Breast epithelium (tissue), 3 donors: ENCODE data around the gene MED31.

Experiments used
- POLR2A ChIP-seq: fragments of 450-650 bp; IDR thresholded peaks from one replicate; pipeline ENCODE4 v1.6.1; 2016; ENCODE audit warnings: antibody characterized with exemption, mild to moderate bottlenecking, moderate library complexity
- POLR2AphosphoS5 ChIP-seq, 3 donors: sonication (generic); formaldehyde crosslinking; IDR thresholded peaks; one replicate each; pipeline ENCODE4 v1.6.1; 2017; ENCODE audit warnings: antibody characterized with exemption in 3 of 3
- TF ChIP-seq, protein P1 (sequence below), 3 donors: fragments of 450-650 bp; IDR thresholded peaks; one replicate each; pipeline ENCODE4 v1.5.1; 2016 to 2017; ENCODE audit warnings: antibody characterized with exemption in 3 of 3, mild to moderate bottlenecking in 3 of 3, moderate library complexity in 3 of 3

DNA sequence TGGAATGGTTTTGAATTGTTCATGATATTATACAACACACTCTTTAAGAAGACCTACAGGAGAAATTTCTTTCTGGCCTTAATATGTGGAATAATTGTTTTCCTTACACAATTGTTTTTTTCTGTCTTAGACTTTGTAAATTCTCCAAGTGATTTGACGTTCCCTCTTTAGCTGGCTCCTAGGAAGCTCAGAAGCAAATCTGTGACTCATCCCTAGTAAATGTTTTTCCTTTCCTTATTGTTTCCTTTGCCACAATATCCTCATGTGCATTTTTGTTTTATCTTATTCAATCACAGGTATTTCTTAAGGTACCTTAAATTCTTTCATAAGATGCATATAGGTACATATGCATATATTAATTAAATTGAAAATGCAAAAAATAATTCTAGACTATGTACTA is 24.4 kb downstream of the MED31 start:
- TF ChIP-seq, protein P1, sequence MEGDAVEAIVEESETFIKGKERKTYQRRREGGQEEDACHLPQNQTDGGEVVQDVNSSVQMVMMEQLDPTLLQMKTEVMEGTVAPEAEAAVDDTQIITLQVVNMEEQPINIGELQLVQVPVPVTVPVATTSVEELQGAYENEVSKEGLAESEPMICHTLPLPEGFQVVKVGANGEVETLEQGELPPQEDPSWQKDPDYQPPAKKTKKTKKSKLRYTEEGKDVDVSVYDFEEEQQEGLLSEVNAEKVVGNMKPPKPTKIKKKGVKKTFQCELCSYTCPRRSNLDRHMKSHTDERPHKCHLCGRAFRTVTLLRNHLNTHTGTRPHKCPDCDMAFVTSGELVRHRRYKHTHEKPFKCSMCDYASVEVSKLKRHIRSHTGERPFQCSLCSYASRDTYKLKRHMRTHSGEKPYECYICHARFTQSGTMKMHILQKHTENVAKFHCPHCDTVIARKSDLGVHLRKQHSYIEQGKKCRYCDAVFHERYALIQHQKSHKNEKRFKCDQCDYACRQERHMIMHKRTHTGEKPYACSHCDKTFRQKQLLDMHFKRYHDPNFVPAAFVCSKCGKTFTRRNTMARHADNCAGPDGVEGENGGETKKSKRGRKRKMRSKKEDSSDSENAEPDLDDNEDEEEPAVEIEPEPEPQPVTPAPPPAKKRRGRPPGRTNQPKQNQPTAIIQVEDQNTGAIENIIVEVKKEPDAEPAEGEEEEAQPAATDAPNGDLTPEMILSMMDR (IDR thresholded peaks at IDR 0.05), result no peak
- TF ChIP-seq POLR2A (no peak), POLR2AphosphoS5 (IDR thresholded peaks at IDR 0.05) (no peak)
